ENCODE data around the gene LOXL1.

LOXL1 gene

DNA sequence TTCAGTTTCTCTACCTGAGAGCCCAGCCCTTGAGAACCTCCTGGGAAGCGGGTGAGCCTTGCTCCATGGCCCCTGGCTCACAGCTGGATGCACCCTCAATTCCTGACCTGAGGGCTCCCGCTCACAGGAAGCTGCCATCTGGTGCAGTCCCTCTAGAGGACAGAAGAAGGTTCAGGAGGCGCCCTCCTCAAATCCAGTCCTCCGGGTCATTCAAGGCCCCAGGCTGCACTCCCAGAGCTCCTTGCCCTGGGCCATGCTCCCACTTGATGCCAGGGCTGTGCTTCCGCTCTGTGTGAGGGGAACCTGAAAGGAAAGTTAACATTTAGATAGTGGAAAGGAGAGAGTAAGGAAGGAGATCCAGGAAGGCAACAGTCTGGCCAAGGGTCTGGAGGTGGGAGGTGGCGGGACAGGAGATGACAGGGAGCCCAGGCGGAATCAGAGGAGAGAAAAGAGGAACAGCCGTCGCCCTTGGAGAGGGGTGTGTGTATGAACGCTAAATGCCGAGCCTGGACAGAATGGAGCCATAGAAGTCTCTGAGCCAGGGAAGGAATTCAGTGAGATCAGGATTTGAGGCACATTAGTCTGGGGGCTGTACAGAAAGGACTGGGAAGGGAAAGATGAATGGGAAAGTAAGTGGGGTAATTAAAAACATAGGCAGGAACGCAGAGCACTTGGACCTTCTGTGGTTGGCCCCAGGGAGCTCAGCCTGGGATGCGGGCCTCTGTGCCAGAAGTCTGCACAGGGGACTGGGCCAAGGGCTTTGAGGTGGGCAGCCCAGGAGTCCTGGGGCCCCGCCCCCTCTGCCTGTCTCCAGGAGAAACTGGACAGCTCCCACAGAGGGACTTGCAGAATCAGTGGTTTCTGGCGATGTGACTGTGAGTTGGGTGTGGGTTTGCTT is 26.8 kb upstream of the LOXL1 start:
- H3K4me3 ChIP-seq (IDR thresholded peaks at IDR 0.05; ENCODE audit: insufficient read depth, low read depth, low read length), result no peak overlapping the region
- no peak overlapping the region for H2AFZ ChIP-seq (ENCODE audit: low read depth)
- H3K4me1 ChIP-seq (ENCODE audit: low read depth, poor library complexity, severe bottlenecking), result no peaks in the 10 kb centered on the region
- no peaks in the 10 kb centered on the region for H3K36me3 ChIP-seq (ENCODE audit: insufficient read depth)
- no peaks in the 10 kb centered on the region for H4K20me1 ChIP-seq (ENCODE audit: insufficient read depth)
- H3K27ac ChIP-seq, result no peak overlapping the region
- TF ChIP-seq, protein P1, sequence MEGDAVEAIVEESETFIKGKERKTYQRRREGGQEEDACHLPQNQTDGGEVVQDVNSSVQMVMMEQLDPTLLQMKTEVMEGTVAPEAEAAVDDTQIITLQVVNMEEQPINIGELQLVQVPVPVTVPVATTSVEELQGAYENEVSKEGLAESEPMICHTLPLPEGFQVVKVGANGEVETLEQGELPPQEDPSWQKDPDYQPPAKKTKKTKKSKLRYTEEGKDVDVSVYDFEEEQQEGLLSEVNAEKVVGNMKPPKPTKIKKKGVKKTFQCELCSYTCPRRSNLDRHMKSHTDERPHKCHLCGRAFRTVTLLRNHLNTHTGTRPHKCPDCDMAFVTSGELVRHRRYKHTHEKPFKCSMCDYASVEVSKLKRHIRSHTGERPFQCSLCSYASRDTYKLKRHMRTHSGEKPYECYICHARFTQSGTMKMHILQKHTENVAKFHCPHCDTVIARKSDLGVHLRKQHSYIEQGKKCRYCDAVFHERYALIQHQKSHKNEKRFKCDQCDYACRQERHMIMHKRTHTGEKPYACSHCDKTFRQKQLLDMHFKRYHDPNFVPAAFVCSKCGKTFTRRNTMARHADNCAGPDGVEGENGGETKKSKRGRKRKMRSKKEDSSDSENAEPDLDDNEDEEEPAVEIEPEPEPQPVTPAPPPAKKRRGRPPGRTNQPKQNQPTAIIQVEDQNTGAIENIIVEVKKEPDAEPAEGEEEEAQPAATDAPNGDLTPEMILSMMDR (conservative IDR thresholded peaks at IDR 0.05; ENCODE audit: low read depth, low read length), result no peak
- no peak overlapping the region for H3K4me2 ChIP-seq
- H3K79me2 ChIP-seq (ENCODE audit: insufficient read depth, low read depth), result no peaks in the 10 kb centered on the region
- H3K9ac ChIP-seq, result no peak overlapping the region
- peaks cover 9% of the 10 kb centered on the region; the same call in 1 of the 2 replicates for H3K27me3 ChIP-seq (ENCODE audit: insufficient read depth, low read depth)

DNA sequence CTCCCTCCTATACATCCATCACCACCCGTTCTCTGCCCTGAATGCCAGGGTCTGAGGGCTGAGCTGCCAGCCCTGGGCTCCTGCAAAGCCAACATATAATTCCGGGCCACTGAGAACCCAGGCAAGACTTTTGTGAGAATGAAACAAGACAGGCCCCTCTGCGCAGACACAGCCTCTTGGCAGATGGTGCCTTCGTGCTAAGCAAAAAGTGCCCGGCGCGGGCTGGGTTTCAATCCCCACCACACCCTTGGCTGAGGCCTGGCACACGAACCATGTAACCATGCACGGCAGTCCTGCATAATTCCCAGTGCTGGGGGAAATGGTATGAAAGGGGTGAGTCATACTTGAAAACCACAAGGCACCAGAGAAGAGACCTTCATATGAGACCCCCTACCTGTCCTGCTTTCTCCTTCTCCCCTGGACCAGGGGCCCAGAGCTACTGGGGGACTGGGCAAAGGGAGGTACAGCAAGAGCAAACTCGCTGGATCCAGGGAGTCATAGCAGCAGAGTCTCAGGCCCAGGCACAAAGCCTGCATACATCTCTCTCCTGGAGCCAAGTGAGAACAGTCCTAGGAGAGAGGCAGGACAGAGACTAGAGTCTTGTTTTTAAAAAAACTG is 26.1 kb upstream of the LOXL1 start:
- TF ChIP-seq, protein P1 (conservative IDR thresholded peaks at IDR 0.05; ENCODE audit: low read depth, low read length), result no peak
- Histone ChIP-seq H3K4me1 (ENCODE audit: low read depth, poor library complexity, severe bottlenecking) (no peaks in the 10 kb centered on the region), H3K79me2 (ENCODE audit: insufficient read depth, low read depth) (no peaks in the 10 kb centered on the region), H3K27ac (no peak overlapping the region), H3K9ac (no peak overlapping the region), H3K36me3 (ENCODE audit: insufficient read depth) (no peaks in the 10 kb centered on the region), H3K4me2 (no peak overlapping the region), H3K4me3 (IDR thresholded peaks at IDR 0.05; ENCODE audit: insufficient read depth, low read depth, low read length) (no peak overlapping the region), H2AFZ (ENCODE audit: low read depth) (no peak overlapping the region), H3K27me3 (ENCODE audit: insufficient read depth, low read depth) (peaks cover 9% of the 10 kb centered on the region; the same call in 1 of the 2 replicates), H4K20me1 (ENCODE audit: insufficient read depth) (no peaks in the 10 kb centered on the region)

DNA sequence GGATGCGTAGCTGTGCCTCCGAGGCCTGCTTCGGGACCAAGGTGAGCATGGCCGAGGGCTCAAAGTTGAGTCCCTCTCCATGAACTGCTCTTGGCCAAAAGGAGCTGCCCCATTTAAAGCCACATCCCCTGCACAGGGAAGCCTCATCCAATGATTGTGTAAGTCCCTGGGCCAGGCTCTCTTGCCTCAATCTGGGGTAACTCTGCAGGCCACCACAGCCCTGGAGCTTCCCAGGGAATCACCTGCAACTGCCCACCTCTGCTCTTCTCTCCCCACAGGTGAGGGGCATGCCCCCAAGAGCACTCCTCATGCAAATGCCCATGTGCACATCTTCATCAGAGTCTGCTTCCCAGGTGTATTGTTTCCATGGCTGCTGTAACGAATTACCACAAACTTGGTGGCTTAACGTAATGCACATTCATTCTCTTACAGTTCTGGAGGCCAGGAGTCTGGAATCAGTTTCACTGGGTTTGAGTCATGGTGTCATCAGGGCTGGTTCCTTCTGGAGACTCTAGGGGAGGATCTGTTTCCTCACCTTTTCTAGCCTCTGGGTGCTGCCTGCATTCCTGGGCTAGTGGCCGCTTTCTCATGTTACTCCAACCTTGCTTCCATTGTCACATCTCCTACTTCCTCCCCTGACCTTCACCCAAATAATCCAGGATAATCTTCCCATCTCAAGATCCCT is 25.0 kb upstream of the LOXL1 start:
- no peak overlapping the region for H3K4me3 ChIP-seq (IDR thresholded peaks at IDR 0.05; ENCODE audit: insufficient read depth, low read depth, low read length)
- H3K27ac ChIP-seq, result no peak overlapping the region
- H3K79me2 ChIP-seq (ENCODE audit: insufficient read depth, low read depth), result no peaks in the 10 kb centered on the region
- H3K27me3 ChIP-seq (ENCODE audit: insufficient read depth, low read depth), result peaks cover 9% of the 10 kb centered on the region; the same call in 1 of the 2 replicates
- H2AFZ ChIP-seq (ENCODE audit: low read depth), result no peak overlapping the region
- no peaks in the 10 kb centered on the region for H3K36me3 ChIP-seq (ENCODE audit: insufficient read depth)
- no peaks in the 10 kb centered on the region for H3K4me1 ChIP-seq (ENCODE audit: low read depth, poor library complexity, severe bottlenecking)
- H3K9ac ChIP-seq, result no peak overlapping the region
- no peak overlapping the region for H3K4me2 ChIP-seq
- no peaks in the 10 kb centered on the region for H4K20me1 ChIP-seq (ENCODE audit: insufficient read depth)
- TF ChIP-seq, protein P1 (conservative IDR thresholded peaks at IDR 0.05; ENCODE audit: low read depth, low read length), result no peak

DNA sequence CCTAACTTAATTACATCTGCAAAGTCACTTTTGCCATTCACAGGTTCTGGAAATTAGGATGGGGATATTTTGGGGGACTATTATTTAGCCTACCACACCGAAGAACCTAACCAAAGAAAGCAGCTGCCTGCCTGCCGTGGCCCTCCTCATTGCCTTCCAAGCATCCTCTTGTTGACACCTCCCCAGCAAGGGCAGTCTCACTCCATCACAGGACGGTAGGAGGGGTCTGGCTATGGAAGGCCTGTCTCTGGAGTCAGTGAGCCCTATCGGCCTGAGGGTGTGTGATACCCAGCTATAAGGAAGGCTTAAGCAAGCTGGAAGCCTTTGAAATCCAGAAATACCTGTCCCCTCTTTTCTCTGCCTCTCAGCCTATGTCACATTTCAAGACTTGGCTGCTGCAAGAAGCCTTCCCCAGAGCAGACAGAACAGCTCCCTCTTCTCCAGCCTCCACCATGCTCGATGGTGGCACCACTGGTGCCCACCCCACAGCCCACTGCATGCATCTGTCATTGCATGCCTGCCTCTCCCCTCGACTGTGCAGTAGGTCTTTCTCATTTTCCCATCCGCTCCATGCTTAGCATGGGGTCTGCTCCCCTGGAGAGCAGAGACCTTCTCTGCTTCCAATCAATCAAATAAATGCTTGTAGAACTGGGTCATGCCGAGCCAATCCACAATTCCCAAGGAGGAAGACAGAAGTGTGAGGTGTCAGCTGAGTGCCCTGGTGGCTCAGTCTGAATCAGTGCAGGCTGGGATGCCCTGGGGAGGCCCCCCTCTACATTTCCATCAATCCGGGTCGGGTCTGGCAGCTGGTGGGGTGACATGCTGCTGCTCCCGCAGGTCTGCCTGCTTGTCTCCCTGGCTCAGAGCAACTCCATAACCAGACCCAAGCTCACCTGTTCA is 23.9 kb upstream of the LOXL1 start:
- TF ChIP-seq, protein P1 (conservative IDR thresholded peaks at IDR 0.05; ENCODE audit: low read depth, low read length), result no peak
- Histone ChIP-seq H3K4me3 (IDR thresholded peaks at IDR 0.05; ENCODE audit: insufficient read depth, low read depth, low read length) (no peak overlapping the region), H4K20me1 (ENCODE audit: insufficient read depth) (no peaks in the 10 kb centered on the region), H3K9ac (no peak overlapping the region), H3K36me3 (ENCODE audit: insufficient read depth) (no peaks in the 10 kb centered on the region), H3K4me1 (ENCODE audit: low read depth, poor library complexity, severe bottlenecking) (no peaks in the 10 kb centered on the region), H2AFZ (ENCODE audit: low read depth) (no peak overlapping the region), H3K27me3 (ENCODE audit: insufficient read depth, low read depth) (peaks cover 9% of the 10 kb centered on the region; the same call in 1 of the 2 replicates), H3K4me2 (no peak overlapping the region), H3K27ac (no peak overlapping the region), H3K79me2 (ENCODE audit: insufficient read depth, low read depth) (no peaks in the 10 kb centered on the region)

All from KMS-11 (cell line).